Natural killer cell (primary cell): ENCODE results near the gene SGIP1. TPM values are rescaled to one million over a fixed set of nuclear protein-coding genes. Genes with fewer than 3 reads are reported as not detected.

Experiments
- ATAC-seq, 3 donors: fragments of 150-1000 bp in 2 of 3; fragments of 200-7000 bp in 1 of 3; cut with Tn5 transposase; 1 replicate in 1 of 3; 2 replicates in 2 of 3; pipeline ENCODE4 v1.10.0; 2021; ENCODE audit warnings: mild to moderate bottlenecking in 2 of 3, moderate library complexity in 2 of 3
- DNase-seq, 2 donors: peaks; one replicate each; pipeline versions ENCODE4 v3.0.0 to v3.0.0-alpha.2; 2013 to 2021; ENCODE audit warnings: mixed read lengths in 1 of 2
- H3K27ac ChIP-seq: one replicate; pipeline ENCODE4 v1.5.1; 2013; ENCODE audit warnings: mild to moderate bottlenecking, low read length
- H3K27me3 ChIP-seq: one replicate; pipeline ENCODE4 v1.6.1; 2013; ENCODE audit warnings: low read length; ENCODE audit not compliant: control insufficient read depth, insufficient read depth
- H3K36me3 ChIP-seq: one replicate; pipeline ENCODE4 v1.6.1; 2013; ENCODE audit warnings: low read length; ENCODE audit not compliant: control insufficient read depth, insufficient read depth
- H3K4me1 ChIP-seq: one replicate; pipeline ENCODE4 v1.6.1; 2013; ENCODE audit warnings: low read length; ENCODE audit not compliant: control insufficient read depth, insufficient read depth
- H3K4me3 ChIP-seq: one replicate; pipeline ENCODE4 v1.5.1; 2013; ENCODE audit warnings: low read length
- H3K9me3 ChIP-seq: one replicate; pipeline ENCODE4 v1.6.1; 2013; ENCODE audit warnings: low read length; ENCODE audit not compliant: control insufficient read depth, insufficient read depth
- H3K27ac Mint-ChIP-seq, 2 donors: one replicate each; pipeline ENCODE4 v1.8.0; 2022; ENCODE audit warnings: mild to moderate bottlenecking in 2 of 2, mixed read lengths in 2 of 2, moderate library complexity in 1 of 2
- H3K27me3 Mint-ChIP-seq, 2 donors: one replicate each; pipeline ENCODE4 v1.8.0; 2022; ENCODE audit warnings: low read depth in 2 of 2, mixed read lengths in 2 of 2
- H3K36me3 Mint-ChIP-seq: one replicate; pipeline ENCODE4 v1.8.0; 2022; ENCODE audit warnings: mixed read lengths
- H3K4me1 Mint-ChIP-seq, 2 donors: one replicate each; pipeline ENCODE4 v1.8.0; 2022; ENCODE audit warnings: mixed read lengths in 2 of 2
- H3K4me3 Mint-ChIP-seq: one replicate; pipeline ENCODE4 v1.8.0; 2022; ENCODE audit warnings: mild to moderate bottlenecking, moderate library complexity, mixed read lengths
- H3K9me3 Mint-ChIP-seq, 2 donors: one replicate each; pipeline ENCODE4 v1.8.0; 2022; ENCODE audit warnings: mixed read lengths in 2 of 2
- CTCF ChIP-seq: fragments of 200-600 bp; IDR thresholded peaks from one replicate; pipeline ENCODE4 v1.8.0; 2022; ENCODE audit warnings: antibody characterized with exemption
- WGBS: methylation state at CpG from one replicate; pipeline ENCODE4 v1.1.7; 2013; ENCODE audit warnings: missing lambda C conversion rate; ENCODE audit not compliant: insufficient coverage; 5-methylcytosine and 5-hydroxymethylcytosine counted together
- intact Hi-C: fragments of 100-400 bp; cut with micrococcal nuclease; formaldehyde crosslinking; loops from one replicate; pipeline ENCODE4 v1.14.2; 2022
- total RNA-seq, 4 donors: library from RNA; stranded (reverse); fragments of 120-200 nt in 1 of 4; gene quantifications; one replicate each; pipeline versions ENCODE4 v1.2.3 to v1.2.4, GENCODE V29; 2013 to 2022

SGIP1 gene
- total RNA-seq, 3 donors from 2014 or later (not counting 1 experiment from before 2014, with no cell fraction given) = 0.05 TPM; not detected in 2

- no peak for ATAC-seq
- H3K9me3 ChIP-seq = no peaks in the 10 kb centered on the region
- no peak for TF ChIP-seq CTCF
- Mint-ChIP-seq H3K4me3 (no peak overlapping the region), H3K27ac (no peak overlapping the region), H3K27me3 (peaks cover 8 to 17% of the 10 kb centered on the region in 2 donors), H3K36me3 (no peaks in the 10 kb centered on the region), H3K4me1 (no peaks in the 10 kb centered on the region), H3K9me3 (peaks cover 0 to 4% of the 10 kb centered on the region in 2 donors)
- no peaks in the 10 kb centered on the region for H3K27me3 ChIP-seq
- 86% methylated on average over 8 of the region's 8 CpGs for WGBS
- no peak overlapping the region for H3K4me3 ChIP-seq
- DNase-seq = no peak
- no peaks in the 10 kb centered on the region for H3K4me1 ChIP-seq
- no peak overlapping the region for H3K27ac ChIP-seq
- H3K36me3 ChIP-seq = no peaks in the 10 kb centered on the region
- intact Hi-C loops = no loop called here
These were observed 9.1 kb downstream of the SGIP1 start for GRCh38 chr1:66542811-66543767.

- no peak overlapping the region for H3K4me3 Mint-ChIP-seq
- H3K27me3 ChIP-seq = no peaks in the 10 kb centered on the region
- H3K4me3 ChIP-seq = no peak overlapping the region
- no peaks in the 10 kb centered on the region for H3K9me3 ChIP-seq
- no peaks in the 10 kb centered on the region for H3K4me1 ChIP-seq
- intact Hi-C loops = no loop called here
- no peak overlapping the region for H3K27ac Mint-ChIP-seq
- no peak for TF ChIP-seq CTCF
- no peaks in the 10 kb centered on the region for H3K36me3 ChIP-seq
- ATAC-seq = no peak
- H3K9me3 Mint-ChIP-seq = peaks cover 0 to 4% of the 10 kb centered on the region in 2 donors
- peaks cover 7 to 8% of the 10 kb centered on the region in 2 donors for H3K27me3 Mint-ChIP-seq
- DNase-seq = no peak
- H3K27ac ChIP-seq = no peak overlapping the region
- no peaks in the 10 kb centered on the region for H3K36me3 Mint-ChIP-seq
- no peaks in the 10 kb centered on the region for H3K4me1 Mint-ChIP-seq
- 85% methylated on average over 3 of the region's 4 CpGs for WGBS
These were observed 12.3 kb downstream of the SGIP1 start for GRCh38 chr1:66546047-66546810.

- TF ChIP-seq CTCF = no peak
- Histone ChIP-seq H3K27me3 (no peaks in the 10 kb centered on the region), H3K9me3 (no peaks in the 10 kb centered on the region), H3K36me3 (no peaks in the 10 kb centered on the region), H3K27ac (no peak overlapping the region), H3K4me3 (no peak overlapping the region), H3K4me1 (no peaks in the 10 kb centered on the region)
- peaks cover 7 to 14% of the 10 kb centered on the region in 2 donors for H3K27me3 Mint-ChIP-seq
- H3K36me3 Mint-ChIP-seq = no peaks in the 10 kb centered on the region
- peaks cover 0 to 4% of the 10 kb centered on the region in 2 donors for H3K9me3 Mint-ChIP-seq
- no peak overlapping the region for H3K27ac Mint-ChIP-seq
- DNase-seq (no peak), ATAC-seq (no peak)
- H3K4me1 Mint-ChIP-seq = no peaks in the 10 kb centered on the region
- no peak overlapping the region for H3K4me3 Mint-ChIP-seq
- intact Hi-C loops = no loop called here
These were observed 15.1 kb downstream of the SGIP1 start for GRCh38 chr1:66549017-66549416.
